ENCODE measurements around the gene KRT13. TPM values are rescaled to one million over a fixed set of nuclear protein-coding genes. Genes with fewer than 3 reads are reported as not detected.
"Not testable (repeated sequence)": the region's sequence is repeated elsewhere in the genome, so short reads cannot be mapped to it uniquely, and the experiment has no call there.

KRT13 gene
- total and polyA plus RNA-seq, 5 experiments from 2014 or later: not detected

DNA sequence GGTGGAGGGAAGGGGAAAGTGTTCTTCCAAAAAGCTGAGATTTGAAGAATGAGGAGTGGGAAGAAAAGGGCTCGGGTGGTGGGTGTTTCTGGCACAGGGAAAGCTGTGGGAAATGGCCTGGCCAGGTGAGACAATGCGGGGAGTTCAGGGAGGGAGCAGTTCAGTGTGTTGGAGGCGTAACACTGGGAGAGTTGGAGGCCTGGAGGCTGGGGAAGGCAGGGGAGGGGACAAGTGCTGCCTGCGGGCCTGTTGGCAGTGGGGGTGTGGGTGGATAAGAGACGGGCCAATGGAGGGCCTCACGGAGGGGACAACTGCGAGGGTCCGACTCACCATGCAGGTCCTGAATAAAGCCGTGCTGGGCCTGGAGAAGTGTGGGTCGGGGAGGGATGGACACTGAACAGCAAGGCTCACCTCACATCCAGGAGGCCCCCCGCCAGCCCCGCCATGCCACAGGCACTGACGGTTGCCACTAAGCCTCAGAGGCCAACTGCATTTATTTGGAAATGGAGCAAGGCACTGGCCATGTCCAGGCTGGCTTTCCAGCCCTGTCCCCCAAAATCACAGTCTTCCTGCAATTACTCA lies 40.5 kb upstream of the KRT13 start:
- H3K27me3 Mint-ChIP-seq: peaks cover 0 to 5% (median 0%) of the 10 kb centered on the region in 5 donors
- H3K27ac Mint-ChIP-seq: peak overlapping the region in 1 of 10 donors; percentile 28
- no peak overlapping the region for H3K4me3 Mint-ChIP-seq
- DNase-seq (no peak), ATAC-seq (no peak)
- H3K4me1 Mint-ChIP-seq: peaks cover 7 to 19% (median 17%) of the 10 kb centered on the region in 4 donors
- POLR2A ChIA-PET: no interaction called here
- peaks cover 0 to 8% (median 0%) of the 10 kb centered on the region in 9 donors for H3K9me3 Mint-ChIP-seq
- H3K36me3 Mint-ChIP-seq: peaks cover 0 to 6% (median 3%) of the 10 kb centered on the region in 3 donors

DNA sequence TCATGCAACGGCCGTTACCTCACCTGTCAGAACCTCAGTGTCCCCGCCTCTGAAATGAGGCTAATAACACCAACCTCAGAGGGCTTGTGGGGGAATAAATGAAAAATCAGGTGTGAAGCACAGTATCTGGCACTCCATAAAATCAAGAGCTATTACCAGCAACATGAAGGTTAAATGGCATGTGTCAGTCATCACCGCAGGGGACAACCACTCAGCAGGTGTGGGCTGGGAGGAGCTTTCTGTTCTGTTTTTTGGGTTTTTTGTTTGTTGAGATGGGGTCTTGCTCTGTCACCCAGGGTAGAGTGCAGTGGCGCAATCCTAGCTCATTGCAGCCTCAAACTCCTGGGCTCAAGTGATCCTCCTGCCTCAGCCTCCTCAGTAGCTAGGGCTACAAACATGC lies 39.5 kb upstream of the KRT13 start:
- Mint-ChIP-seq H3K27me3 (peaks cover 0 to 5% (median 0%) of the 10 kb centered on the region in 5 donors), H3K4me3 (no peak overlapping the region), H3K4me1 (peaks cover 7 to 19% (median 17%) of the 10 kb centered on the region in 4 donors), H3K27ac (peak overlapping the region in 1 of 10 donors; percentile 62), H3K36me3 (peaks cover 0 to 6% (median 3%) of the 10 kb centered on the region in 3 donors), H3K9me3 (peaks cover 0 to 8% (median 0%) of the 10 kb centered on the region in 9 donors)
- no peak for ATAC-seq
- POLR2A ChIA-PET: no interaction called here
- DNase-seq: no peak

DNA sequence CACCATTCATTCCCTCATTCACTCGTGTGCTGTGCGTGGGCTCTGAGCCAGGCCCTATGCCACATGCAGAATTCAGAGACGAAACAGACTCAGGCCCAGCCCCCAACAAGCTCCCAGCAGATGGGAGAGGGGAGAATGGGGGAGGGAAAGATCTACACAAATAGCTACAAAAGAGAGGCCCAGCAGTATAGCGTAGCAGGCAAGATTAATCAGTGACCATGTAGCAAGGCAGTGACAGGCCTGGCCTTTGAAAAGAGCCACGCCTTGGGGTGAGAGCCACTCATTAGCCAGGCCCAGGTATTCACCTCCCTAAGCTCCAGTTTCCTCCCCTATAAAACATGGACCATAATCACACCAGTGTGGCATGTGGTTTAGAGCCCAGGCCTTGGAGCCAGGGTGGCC lies 39.1 kb upstream of the KRT13 start:
- no peak for ATAC-seq
- POLR2A ChIA-PET: no interaction called here
- peaks cover 7 to 18% (median 15%) of the 10 kb centered on the region in 4 donors for H3K4me1 Mint-ChIP-seq
- peaks cover 0 to 8% (median 0%) of the 10 kb centered on the region in 9 donors for H3K9me3 Mint-ChIP-seq
- no peak overlapping the region for H3K4me3 Mint-ChIP-seq
- peak overlapping the region in 1 of 10 donors; percentile 18 for H3K27ac Mint-ChIP-seq
- peaks cover 0 to 6% (median 3%) of the 10 kb centered on the region in 3 donors for H3K36me3 Mint-ChIP-seq
- H3K27me3 Mint-ChIP-seq: peaks cover 0 to 5% (median 0%) of the 10 kb centered on the region in 5 donors
- no peak for DNase-seq

DNA sequence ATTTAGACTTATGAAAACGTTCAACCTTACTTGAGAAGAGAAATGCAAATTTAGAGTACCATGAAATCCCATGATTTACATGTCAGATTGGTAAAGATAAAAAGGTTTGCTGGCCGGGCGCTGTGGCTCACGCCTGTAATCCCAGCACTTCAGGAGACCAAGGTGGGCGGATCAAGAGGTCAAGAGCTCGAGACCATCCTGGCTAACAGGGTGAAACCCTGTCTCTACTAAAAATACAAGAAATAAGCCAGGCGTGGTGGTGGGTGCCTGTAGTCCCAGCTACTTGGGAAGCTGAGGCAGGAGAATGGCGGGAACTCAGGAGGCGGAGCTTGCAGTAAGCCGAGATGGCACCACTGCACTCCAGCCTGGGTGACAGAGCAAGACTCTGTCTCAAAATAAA lies 37.4 kb upstream of the KRT13 start:
- DNase-seq, H3K36me3 Mint-ChIP-seq, H3K4me3 Mint-ChIP-seq, H3K4me1 Mint-ChIP-seq, POLR2A ChIA-PET, ATAC-seq, H3K27me3 Mint-ChIP-seq, H3K9me3 Mint-ChIP-seq, H3K27ac Mint-ChIP-seq: not testable (repeated sequence)

DNA sequence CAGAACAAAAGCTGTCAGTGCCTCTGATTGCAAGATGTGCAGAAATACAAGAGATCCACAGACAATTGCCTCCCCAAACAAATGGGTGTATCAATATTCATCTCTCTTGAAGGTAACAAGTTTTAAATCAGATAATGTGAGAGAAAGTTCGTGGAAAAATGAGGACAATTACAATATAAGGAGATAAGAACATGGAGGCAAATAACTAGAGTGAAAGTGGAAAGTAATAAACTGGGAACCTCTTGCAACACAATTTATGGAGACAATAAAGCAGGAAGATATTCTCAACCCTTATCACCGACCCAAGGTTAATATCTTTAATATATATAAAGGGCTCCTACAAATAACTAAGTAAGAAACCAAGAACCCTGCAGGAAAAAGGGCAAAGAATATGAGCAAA lies 36.9 kb upstream of the KRT13 start:
- Mint-ChIP-seq H3K27me3 (peaks cover 0 to 5% (median 2%) of the 10 kb centered on the region in 5 donors), H3K27ac (no peak overlapping the region), H3K36me3 (peaks cover 0 to 6% (median 3%) of the 10 kb centered on the region in 3 donors), H3K4me1 (no peaks in the 10 kb centered on the region), H3K4me3 (no peak overlapping the region), H3K9me3 (peaks cover 0 to 7% (median 0%) of the 10 kb centered on the region in 9 donors)
- DNase-seq: no peak
- ATAC-seq: no peak
- POLR2A ChIA-PET: no interaction called here

DNA sequence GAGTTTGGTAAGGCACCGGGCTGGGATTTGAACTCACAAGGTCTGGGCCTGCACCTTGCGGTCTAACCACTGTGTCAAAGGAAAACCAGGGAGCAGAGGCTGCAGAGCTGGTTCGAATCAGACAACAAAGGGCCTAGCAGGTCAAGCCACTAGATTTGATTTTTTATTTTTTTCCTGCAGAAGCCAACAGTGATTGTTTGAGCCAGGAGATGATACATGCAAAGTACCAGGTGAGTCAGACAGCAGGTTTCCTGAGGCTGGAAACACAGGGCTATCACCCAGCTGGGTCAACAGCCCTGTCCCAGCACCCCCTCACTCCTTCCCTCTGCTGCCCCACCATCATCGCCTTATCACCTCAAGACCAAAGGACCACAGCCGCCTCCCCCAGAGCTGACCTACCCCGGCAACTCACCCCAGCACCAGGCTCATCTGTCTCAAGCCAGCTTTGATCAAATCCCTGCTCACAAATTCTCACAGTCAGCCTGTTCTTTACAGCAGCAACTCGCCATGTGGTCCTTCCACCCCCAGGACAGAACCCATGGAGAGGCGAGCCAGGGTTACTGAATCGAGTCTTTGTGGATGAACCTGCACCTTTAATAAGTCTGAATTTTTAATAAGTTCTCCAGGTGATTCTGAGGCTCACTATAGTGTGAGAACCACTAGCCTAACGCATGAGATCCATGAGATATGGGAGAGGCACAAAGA lies 35.7 kb upstream of the KRT13 start:
- Mint-ChIP-seq H3K36me3 (no peaks in the 10 kb centered on the region), H3K4me3 (no peak overlapping the region), H3K27ac (peak overlapping the region in 1 of 10 donors; percentile 49), H3K27me3 (peaks cover 0 to 12% (median 8%) of the 10 kb centered on the region in 5 donors), H3K4me1 (peaks cover 0 to 2% (median 0%) of the 10 kb centered on the region in 4 donors), H3K9me3 (no peaks in the 10 kb centered on the region)
- POLR2A ChIA-PET: no interaction called here
- DNase-seq (no peak), ATAC-seq (no peak)

DNA sequence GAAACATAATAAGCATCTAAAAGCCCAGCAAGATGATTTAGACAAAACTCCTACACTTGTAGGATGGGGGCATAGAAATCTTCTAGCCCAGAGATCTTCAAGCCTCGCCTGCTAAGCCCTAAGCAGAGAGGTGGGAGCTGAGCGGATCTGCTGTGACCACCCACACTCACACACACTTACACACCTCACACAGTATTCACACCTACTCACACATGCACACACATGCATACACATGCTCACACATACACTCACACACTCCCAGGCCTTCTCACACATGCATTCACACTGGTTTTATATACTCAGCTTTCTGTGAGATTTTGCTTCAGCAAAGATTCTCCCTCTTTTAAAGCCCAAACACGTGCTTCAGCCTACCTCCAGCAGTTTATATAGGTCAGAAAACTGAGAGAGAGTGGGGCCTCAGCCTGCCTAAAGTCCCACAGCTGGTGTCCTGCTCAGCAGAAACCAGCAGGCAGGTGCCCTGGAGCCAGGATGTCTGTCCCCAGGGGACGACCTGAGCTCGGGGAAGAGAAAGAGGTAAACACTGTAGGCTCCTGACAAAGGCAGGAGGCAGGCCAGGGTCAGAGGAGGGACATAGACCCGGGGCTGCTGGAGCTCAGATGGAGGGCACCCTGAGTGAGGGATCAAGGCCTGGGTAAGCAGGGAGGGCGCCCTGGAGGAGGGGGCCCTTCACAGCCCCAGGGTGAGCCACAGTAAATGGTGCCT lies 34.7 kb upstream of the KRT13 start:
- POLR2A ChIA-PET: no interaction called here
- H3K4me1 Mint-ChIP-seq: peaks cover 0 to 4% (median 0%) of the 10 kb centered on the region in 4 donors
- peaks cover 2 to 18% (median 13%) of the 10 kb centered on the region in 5 donors for H3K27me3 Mint-ChIP-seq
- H3K9me3 Mint-ChIP-seq: no peaks in the 10 kb centered on the region
- DNase-seq (no peak), ATAC-seq (no peak)
- H3K36me3 Mint-ChIP-seq: no peaks in the 10 kb centered on the region
- no peak overlapping the region for H3K4me3 Mint-ChIP-seq
- no peak overlapping the region for H3K27ac Mint-ChIP-seq

DNA sequence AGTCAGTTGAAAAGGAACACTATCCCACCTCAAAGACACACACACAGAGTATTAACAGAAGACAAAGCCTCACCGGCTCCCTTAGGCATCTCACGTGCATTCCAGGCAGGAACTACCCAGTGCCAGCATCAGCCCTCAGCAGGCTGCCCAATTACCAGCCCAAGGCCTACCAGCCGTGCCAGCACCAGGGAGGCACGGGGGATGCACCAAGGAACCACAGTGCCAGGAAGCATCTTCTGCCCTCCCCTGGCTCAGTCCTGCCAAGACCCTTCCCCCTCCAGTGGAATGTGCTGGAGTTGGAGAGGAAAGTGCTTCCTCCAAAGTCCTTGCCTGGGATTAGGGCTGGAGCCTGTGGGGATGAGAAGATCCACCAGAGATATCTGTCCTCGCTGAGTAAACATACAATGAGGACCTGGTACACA lies 33.7 kb upstream of the KRT13 start:
- POLR2A ChIA-PET: no interaction called here
- no peak overlapping the region for H3K4me3 Mint-ChIP-seq
- DNase-seq: no peak
- peaks cover 2 to 23% (median 17%) of the 10 kb centered on the region in 5 donors for H3K27me3 Mint-ChIP-seq
- no peaks in the 10 kb centered on the region for H3K36me3 Mint-ChIP-seq
- H3K9me3 Mint-ChIP-seq: no peaks in the 10 kb centered on the region
- H3K27ac Mint-ChIP-seq: no peak overlapping the region
- ATAC-seq: no peak
- peaks cover 0 to 4% (median 0%) of the 10 kb centered on the region in 4 donors for H3K4me1 Mint-ChIP-seq

DNA sequence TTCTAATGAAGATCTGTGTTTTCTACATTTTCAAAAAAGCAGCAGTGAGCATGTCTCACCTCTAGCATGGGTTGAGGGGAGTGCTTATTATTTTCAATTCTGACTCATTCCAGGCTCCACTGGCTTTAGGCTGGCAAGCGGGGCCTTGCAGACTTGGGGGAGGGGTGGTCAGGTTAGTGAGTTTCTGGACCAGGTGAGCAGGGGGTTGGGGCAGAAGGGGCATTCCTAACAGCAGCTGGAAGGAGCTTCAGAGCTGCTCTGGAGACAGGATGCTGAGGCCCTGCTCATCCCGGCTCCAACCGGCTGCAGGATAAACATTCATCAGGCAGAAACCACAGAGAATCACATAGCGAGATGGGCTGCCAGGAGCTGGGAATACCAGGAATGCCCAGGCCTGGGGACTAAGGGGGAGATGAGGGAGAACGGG lies 33.2 kb upstream of the KRT13 start:
- Mint-ChIP-seq H3K4me3 (no peak overlapping the region), H3K27me3 (peaks cover 2 to 24% (median 19%) of the 10 kb centered on the region in 5 donors), H3K27ac (no peak overlapping the region), H3K4me1 (peaks cover 0 to 4% (median 0%) of the 10 kb centered on the region in 4 donors), H3K36me3 (no peaks in the 10 kb centered on the region), H3K9me3 (no peaks in the 10 kb centered on the region)
- POLR2A ChIA-PET: no interaction called here
- ATAC-seq (no peak), DNase-seq (no peak)

DNA sequence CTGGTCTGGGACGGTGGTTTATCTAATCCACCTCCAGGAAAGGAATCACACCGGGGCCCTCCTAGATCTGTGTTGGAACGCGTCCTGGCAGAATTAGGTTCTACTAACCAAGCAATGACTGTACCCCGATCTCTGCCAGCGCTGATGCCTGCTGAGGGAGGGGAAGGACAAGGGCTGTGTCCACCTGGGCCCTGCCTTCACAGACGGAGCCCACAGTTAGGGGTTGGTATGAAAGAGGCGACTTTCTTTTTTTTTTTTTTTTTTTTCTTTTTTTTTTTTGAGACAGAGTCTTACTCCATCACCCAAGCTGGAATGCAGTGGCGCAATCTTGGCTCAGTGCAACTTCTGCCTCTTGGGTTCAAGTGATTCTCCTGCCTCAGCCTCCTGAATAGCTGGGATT lies 32.6 kb upstream of the KRT13 start:
- no peak for ATAC-seq
- no peaks in the 10 kb centered on the region for H3K9me3 Mint-ChIP-seq
- H3K36me3 Mint-ChIP-seq: peaks cover 0 to under 1% (median 0%) of the 10 kb centered on the region in 3 donors
- POLR2A ChIA-PET: no interaction called here
- H3K27ac Mint-ChIP-seq: no peak overlapping the region
- DNase-seq: peak in 1 of 10 donors; percentile 24
- no peak overlapping the region for H3K4me3 Mint-ChIP-seq
- peaks cover 2 to 29% (median 21%) of the 10 kb centered on the region in 5 donors for H3K27me3 Mint-ChIP-seq
- H3K4me1 Mint-ChIP-seq: peaks cover 0 to 4% (median 0%) of the 10 kb centered on the region in 4 donors

DNA sequence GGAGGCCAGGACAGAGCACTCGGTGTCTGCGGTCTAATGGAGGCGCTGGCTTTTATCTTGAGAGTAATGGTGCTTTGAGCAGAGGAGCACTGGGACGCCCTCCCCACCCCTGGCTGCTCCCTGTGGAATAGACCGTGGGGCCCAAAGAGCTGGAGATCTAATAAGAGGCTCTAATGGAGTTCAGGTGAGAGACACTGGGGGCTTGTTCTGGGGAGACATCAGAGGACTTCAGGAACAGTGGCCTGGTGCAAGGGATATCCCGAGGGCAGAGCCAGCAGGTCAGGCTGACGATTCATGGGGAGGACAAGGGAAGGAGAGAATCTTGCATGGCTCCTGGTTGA lies 32.2 kb upstream of the KRT13 start:
- POLR2A ChIA-PET: no interaction called here

DNA sequence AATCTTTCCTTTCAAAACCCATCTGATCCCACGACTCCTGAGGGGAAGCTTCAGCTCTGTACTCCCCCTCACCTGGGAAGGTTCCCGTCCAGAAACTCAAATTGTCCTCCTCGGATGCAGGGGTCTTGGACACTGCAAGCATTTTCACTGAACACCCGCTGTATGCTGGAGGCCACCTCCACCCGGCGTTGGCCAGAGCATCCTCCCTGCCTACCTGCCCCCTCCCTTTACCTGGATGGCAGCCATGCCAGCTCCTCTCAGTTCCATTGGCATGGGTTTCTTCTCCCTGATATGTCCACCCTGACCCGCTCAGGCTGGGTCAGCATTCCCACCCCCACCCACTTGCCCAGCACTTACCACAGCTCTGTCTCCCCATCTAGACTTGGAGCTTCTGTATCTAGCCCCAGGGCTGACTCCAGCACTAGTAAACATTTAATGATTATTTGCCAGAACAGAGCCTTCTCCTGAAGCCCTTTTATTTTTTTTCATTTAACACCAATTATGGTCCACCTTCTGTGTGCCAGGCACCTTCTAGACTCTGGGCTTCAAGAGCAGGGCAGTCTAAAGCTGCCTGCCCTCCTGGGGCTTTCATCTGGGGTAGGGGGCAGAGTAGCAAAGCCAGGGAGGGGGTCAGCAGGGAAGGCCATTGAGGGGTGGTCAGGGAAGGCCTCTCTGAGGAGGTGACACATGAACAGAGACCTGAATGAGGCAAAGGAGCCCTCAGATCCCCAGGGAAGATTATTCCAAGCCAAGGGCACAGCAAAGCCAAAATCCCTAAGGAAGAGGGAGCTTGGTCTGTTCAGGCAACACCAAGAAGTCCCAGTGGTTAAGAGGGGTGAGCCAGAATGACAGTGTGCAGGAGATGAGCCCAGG lies 31.6 kb upstream of the KRT13 start:
- peak in 1 of 10 donors; percentile 31 for DNase-seq
- no peaks in the 10 kb centered on the region for H3K9me3 Mint-ChIP-seq
- POLR2A ChIA-PET: no interaction called here
- H3K27ac Mint-ChIP-seq: no peak overlapping the region
- peaks cover 10 to 40% (median 28%) of the 10 kb centered on the region in 5 donors for H3K27me3 Mint-ChIP-seq
- H3K4me3 Mint-ChIP-seq: no peak overlapping the region
- peaks cover 0 to 4% (median 0%) of the 10 kb centered on the region in 4 donors for H3K4me1 Mint-ChIP-seq
- H3K36me3 Mint-ChIP-seq: peaks cover 0 to 3% (median 0%) of the 10 kb centered on the region in 3 donors
- ATAC-seq: no peak

More for the DNA sequence above, 32.2 kb upstream of the KRT13 start:
- ATAC-seq: no peak
- no peaks in the 10 kb centered on the region for H3K9me3 Mint-ChIP-seq
- H3K4me1 Mint-ChIP-seq: peaks cover 0 to 4% (median 0%) of the 10 kb centered on the region in 4 donors
- DNase-seq: peak in 1 of 10 donors; percentile 6
- no peak overlapping the region for H3K4me3 Mint-ChIP-seq
- peaks cover 0 to 3% (median 0%) of the 10 kb centered on the region in 3 donors for H3K36me3 Mint-ChIP-seq
- no peak overlapping the region for H3K27ac Mint-ChIP-seq
- peaks cover 5 to 33% (median 25%) of the 10 kb centered on the region in 5 donors for H3K27me3 Mint-ChIP-seq
